ENCODE measurements around the gene TNRC6C. TPM values are rescaled to one million over a fixed set of nuclear protein-coding genes. Genes with fewer than 3 reads are reported as not detected.

Gene TNRC6C
- total and polyA plus RNA-seq, 2 of the 13 experiments (the other 11 are each of a cell fraction or from before 2014, with no cell fraction given), result 0.66 to 4.9 TPM

DNA sequence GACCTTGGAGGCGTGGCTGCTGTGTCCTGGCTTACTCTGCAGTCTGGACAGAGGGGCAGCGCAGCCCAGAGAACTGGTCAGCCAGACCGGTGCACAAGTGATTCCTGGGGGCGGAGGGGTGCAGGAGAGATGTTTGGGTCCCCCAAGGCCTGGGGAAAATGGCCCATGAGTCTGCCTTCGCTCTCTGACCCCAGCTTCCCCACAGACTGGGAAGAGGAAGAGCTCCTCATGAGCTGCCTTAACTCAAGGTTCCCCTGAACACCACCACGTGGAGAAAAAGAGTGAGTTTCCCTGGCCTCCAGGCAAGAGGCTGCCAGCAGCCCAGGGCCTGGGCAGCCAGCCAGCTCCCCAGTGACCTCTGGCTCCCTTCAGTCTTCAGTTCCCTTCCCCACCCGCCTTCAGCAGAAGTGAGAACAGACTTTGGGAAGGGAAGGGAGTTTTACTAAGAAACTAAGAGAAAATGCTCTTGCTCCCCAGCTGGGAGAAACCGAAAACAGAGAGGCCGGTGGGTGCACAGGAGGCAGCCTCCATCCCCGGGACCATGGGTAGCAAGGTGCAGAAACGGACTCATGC is 185.7 kb downstream of the TNRC6C start (continued):
- TF ChIP-seq, protein P1, sequence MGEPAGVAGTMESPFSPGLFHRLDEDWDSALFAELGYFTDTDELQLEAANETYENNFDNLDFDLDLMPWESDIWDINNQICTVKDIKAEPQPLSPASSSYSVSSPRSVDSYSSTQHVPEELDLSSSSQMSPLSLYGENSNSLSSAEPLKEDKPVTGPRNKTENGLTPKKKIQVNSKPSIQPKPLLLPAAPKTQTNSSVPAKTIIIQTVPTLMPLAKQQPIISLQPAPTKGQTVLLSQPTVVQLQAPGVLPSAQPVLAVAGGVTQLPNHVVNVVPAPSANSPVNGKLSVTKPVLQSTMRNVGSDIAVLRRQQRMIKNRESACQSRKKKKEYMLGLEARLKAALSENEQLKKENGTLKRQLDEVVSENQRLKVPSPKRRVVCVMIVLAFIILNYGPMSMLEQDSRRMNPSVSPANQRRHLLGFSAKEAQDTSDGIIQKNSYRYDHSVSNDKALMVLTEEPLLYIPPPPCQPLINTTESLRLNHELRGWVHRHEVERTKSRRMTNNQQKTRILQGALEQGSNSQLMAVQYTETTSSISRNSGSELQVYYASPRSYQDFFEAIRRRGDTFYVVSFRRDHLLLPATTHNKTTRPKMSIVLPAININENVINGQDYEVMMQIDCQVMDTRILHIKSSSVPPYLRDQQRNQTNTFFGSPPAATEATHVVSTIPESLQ (CRISPR knock-in tag; conservative IDR thresholded peaks at IDR 0.05), result no peak
- TF ChIP-seq ZNF816 (CRISPR knock-in tag; IDR thresholded peaks at IDR 0.05; ENCODE audit: borderline replicate concordance), result no peak
- no peak for TF ChIP-seq ZNF234 (CRISPR knock-in tag; conservative IDR thresholded peaks at IDR 0.05)
- no peak for TF ChIP-seq ZNF383 (CRISPR knock-in tag; IDR thresholded peaks at IDR 0.05; ENCODE audit: borderline replicate concordance)
- TF ChIP-seq SAP130 (CRISPR knock-in tag; IDR thresholded peaks at IDR 0.05; ENCODE audit: low read depth), result peak; percentile 48; the same call in 1 of the 2 replicates
- TF ChIP-seq NFE2L2 (IDR thresholded peaks at IDR 0.05; ENCODE audit: low read length), result no peak
- no peak for TF ChIP-seq ZNF138 (CRISPR knock-in tag; IDR thresholded peaks at IDR 0.05; ENCODE audit: low read depth)
- TF ChIP-seq MTA3 (CRISPR knock-in tag; IDR thresholded peaks at IDR 0.05), result no peak
- TF ChIP-seq, protein P2, sequence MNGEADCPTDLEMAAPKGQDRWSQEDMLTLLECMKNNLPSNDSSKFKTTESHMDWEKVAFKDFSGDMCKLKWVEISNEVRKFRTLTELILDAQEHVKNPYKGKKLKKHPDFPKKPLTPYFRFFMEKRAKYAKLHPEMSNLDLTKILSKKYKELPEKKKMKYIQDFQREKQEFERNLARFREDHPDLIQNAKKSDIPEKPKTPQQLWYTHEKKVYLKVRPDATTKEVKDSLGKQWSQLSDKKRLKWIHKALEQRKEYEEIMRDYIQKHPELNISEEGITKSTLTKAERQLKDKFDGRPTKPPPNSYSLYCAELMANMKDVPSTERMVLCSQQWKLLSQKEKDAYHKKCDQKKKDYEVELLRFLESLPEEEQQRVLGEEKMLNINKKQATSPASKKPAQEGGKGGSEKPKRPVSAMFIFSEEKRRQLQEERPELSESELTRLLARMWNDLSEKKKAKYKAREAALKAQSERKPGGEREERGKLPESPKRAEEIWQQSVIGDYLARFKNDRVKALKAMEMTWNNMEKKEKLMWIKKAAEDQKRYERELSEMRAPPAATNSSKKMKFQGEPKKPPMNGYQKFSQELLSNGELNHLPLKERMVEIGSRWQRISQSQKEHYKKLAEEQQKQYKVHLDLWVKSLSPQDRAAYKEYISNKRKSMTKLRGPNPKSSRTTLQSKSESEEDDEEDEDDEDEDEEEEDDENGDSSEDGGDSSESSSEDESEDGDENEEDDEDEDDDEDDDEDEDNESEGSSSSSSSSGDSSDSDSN (CRISPR knock-in tag; IDR thresholded peaks at IDR 0.05), result peak; percentile 53; the same call in 1 of the 2 replicates
- no peak for TF ChIP-seq ZNF484 (CRISPR knock-in tag; IDR thresholded peaks at IDR 0.05; ENCODE audit: borderline replicate concordance, low read depth)
- no peak for TF ChIP-seq KAT7 (CRISPR knock-in tag; IDR thresholded peaks at IDR 0.05; ENCODE audit: borderline replicate concordance)
- no peak for TF ChIP-seq ZNF720 (CRISPR knock-in tag; IDR thresholded peaks at IDR 0.05)
- TF ChIP-seq ZNF616 (CRISPR knock-in tag; IDR thresholded peaks at IDR 0.05; ENCODE audit: low read depth), result no peak
- no peak for TF ChIP-seq CCDC6 (CRISPR knock-in tag; IDR thresholded peaks at IDR 0.05)
- no peak for TF ChIP-seq ZNF550 (CRISPR knock-in tag; IDR thresholded peaks at IDR 0.05; ENCODE audit: borderline replicate concordance)
- no peak for TF ChIP-seq ZNF841 (CRISPR knock-in tag; IDR thresholded peaks at IDR 0.05; ENCODE audit: borderline replicate concordance)
- TF ChIP-seq, protein P3, sequence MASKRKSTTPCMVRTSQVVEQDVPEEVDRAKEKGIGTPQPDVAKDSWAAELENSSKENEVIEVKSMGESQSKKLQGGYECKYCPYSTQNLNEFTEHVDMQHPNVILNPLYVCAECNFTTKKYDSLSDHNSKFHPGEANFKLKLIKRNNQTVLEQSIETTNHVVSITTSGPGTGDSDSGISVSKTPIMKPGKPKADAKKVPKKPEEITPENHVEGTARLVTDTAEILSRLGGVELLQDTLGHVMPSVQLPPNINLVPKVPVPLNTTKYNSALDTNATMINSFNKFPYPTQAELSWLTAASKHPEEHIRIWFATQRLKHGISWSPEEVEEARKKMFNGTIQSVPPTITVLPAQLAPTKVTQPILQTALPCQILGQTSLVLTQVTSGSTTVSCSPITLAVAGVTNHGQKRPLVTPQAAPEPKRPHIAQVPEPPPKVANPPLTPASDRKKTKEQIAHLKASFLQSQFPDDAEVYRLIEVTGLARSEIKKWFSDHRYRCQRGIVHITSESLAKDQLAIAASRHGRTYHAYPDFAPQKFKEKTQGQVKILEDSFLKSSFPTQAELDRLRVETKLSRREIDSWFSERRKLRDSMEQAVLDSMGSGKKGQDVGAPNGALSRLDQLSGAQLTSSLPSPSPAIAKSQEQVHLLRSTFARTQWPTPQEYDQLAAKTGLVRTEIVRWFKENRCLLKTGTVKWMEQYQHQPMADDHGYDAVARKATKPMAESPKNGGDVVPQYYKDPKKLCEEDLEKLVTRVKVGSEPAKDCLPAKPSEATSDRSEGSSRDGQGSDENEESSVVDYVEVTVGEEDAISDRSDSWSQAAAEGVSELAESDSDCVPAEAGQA (IDR thresholded peaks at IDR 0.05; ENCODE audit: low read depth), result no peak
- TF ChIP-seq, protein P3 (CRISPR knock-in tag; IDR thresholded peaks at IDR 0.05; ENCODE audit: borderline replicate concordance), result no peak
- TF ChIP-seq, protein P4, sequence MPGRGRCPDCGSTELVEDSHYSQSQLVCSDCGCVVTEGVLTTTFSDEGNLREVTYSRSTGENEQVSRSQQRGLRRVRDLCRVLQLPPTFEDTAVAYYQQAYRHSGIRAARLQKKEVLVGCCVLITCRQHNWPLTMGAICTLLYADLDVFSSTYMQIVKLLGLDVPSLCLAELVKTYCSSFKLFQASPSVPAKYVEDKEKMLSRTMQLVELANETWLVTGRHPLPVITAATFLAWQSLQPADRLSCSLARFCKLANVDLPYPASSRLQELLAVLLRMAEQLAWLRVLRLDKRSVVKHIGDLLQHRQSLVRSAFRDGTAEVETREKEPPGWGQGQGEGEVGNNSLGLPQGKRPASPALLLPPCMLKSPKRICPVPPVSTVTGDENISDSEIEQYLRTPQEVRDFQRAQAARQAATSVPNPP (CRISPR knock-in tag; IDR thresholded peaks at IDR 0.05), result no peak
- no peak for TF ChIP-seq YEATS2 (CRISPR knock-in tag; IDR thresholded peaks at IDR 0.05; ENCODE audit: borderline replicate concordance)
